Keratinocyte (primary cell): ENCODE measurements around the gene MMRN2. TPM values are rescaled to one million over a fixed set of nuclear protein-coding genes. Genes with fewer than 3 reads are reported as not detected.

Source experiments
- DNase-seq: peaks from one replicate; pipeline ENCODE4 v3.0.0-alpha.2; 2011; ENCODE audit warnings: low read depth, missing footprints, low spot score
- FAIRE-seq: peaks from 2 replicates; lab custom pipeline; 2011; peaks lifted over from hg19 to GRCh38; lab: Jason Lieb, UNC
- H2AFZ ChIP-seq: 2 replicates; pipeline ENCODE4 v1.6.0; 2012; ENCODE audit warnings: low read length, control low read depth, inconsistent platforms; ENCODE audit not compliant: control insufficient read depth
- H3K27ac ChIP-seq: 2 replicates; pipeline ENCODE4 v1.5.1; 2011; ENCODE audit warnings: low read length; ENCODE audit not compliant: control insufficient read depth, insufficient read depth
- H3K27me3 ChIP-seq: 3 replicates; pipeline ENCODE4 v1.6.0; 2011; ENCODE audit warnings: low read length; ENCODE audit not compliant: control insufficient read depth, insufficient read depth; ENCODE audit errors: extremely low read depth
- H3K36me3 ChIP-seq, 2 experiments: 2 replicates in 1 of 2; 3 replicates in 1 of 2; pipeline ENCODE4 v1.5.1; 2011; ENCODE audit warnings: low read length in 2 of 2, mild to moderate bottlenecking in 1 of 2; ENCODE audit not compliant: control insufficient read depth in 2 of 2, insufficient read depth in 2 of 2; ENCODE audit errors: extremely low read depth in 1 of 2
- H3K4me1 ChIP-seq: 3 replicates; pipeline ENCODE4 v1.5.1; 2011; ENCODE audit warnings: low read length; ENCODE audit not compliant: control insufficient read depth, insufficient read depth; ENCODE audit errors: extremely low read depth
- H3K4me2 ChIP-seq: 3 replicates; pipeline ENCODE4 v1.6.0; 2011; ENCODE audit warnings: low read depth, low read length; ENCODE audit not compliant: control insufficient read depth, insufficient read depth; ENCODE audit errors: extremely low read depth
- H3K4me3 ChIP-seq, 3 experiments: fragments of 200-600 bp in 1 of 3; sonication (generic) in 1 of 3; 2 replicates in 2 of 3; 3 replicates in 1 of 3; pipeline ENCODE4 v1.5.1; 2011 to 2016; ENCODE audit warnings: low read length in 3 of 3, mild to moderate bottlenecking in 3 of 3, control low read depth in 2 of 3, inconsistent platforms in 1 of 3, low read depth in 1 of 3, mixed read lengths in 1 of 3, mixed run types in 1 of 3, moderate library complexity in 1 of 3; ENCODE audit not compliant: control insufficient read depth in 2 of 3, insufficient read depth in 2 of 3; ENCODE audit errors: extremely low read depth in 1 of 3
- H3K79me2 ChIP-seq: 2 replicates; pipeline ENCODE4 v1.6.0; 2012; ENCODE audit warnings: low read length; ENCODE audit not compliant: control insufficient read depth, insufficient read depth
- H3K9ac ChIP-seq: 3 replicates; pipeline ENCODE4 v1.6.0; 2011; ENCODE audit warnings: low read length; ENCODE audit not compliant: control insufficient read depth, insufficient read depth; ENCODE audit errors: extremely low read depth
- H3K9me1 ChIP-seq: 3 replicates; pipeline ENCODE4 v1.6.0; 2011; ENCODE audit warnings: low read length; ENCODE audit not compliant: control insufficient read depth, insufficient read depth; ENCODE audit errors: extremely low read depth
- H3K9me3 ChIP-seq: 2 replicates; pipeline ENCODE4 v1.5.1; 2012; ENCODE audit warnings: low read depth, low read length; ENCODE audit not compliant: control insufficient read depth
- H4K20me1 ChIP-seq: 3 replicates; pipeline ENCODE4 v1.6.0; 2011; ENCODE audit warnings: low read length; ENCODE audit not compliant: control insufficient read depth, insufficient read depth; ENCODE audit errors: extremely low read depth
- CTCF ChIP-seq, 3 experiments: IDR thresholded peaks in 1 of 3; conservative IDR thresholded peaks in 1 of 3; optimal IDR thresholded peaks in 1 of 3; 2 replicates in 2 of 3; 3 replicates in 1 of 3; pipeline versions ENCODE3 to v1.5.1; 2011; ENCODE audit warnings: low read length in 3 of 3, mild to moderate bottlenecking in 3 of 3, moderate library complexity in 2 of 3, control low read depth in 1 of 3, inconsistent platforms in 1 of 3; ENCODE audit not compliant: insufficient read depth in 2 of 3; ENCODE audit errors: extremely low read depth in 1 of 3
- EZH2 ChIP-seq: IDR thresholded peaks from one replicate; pipeline ENCODE4 v1.6.1; 2012; ENCODE audit warnings: inconsistent platforms, mild to moderate bottlenecking, low read length, moderate library complexity
- dilution Hi-C: fragments of 300-500 bp; cut with MboI; formaldehyde crosslinking; loops from one replicate; pipeline ENCODE4 v1.7.0; 2020; ENCODE audit warnings: low sequenced_read_pairs; ENCODE audit not compliant: extremely low pct_ligation_motif_present
- polyA plus RNA-seq, 5 experiments: library from polyadenylated mRNA; depleted of rRNA in 3 of 5; stranded (reverse) in 3 of 5; stranded (forward) in 1 of 5; unstranded in 1 of 5; fragments of >200 nt; gene quantifications; 1 replicate in 1 of 5; 2 replicates in 3 of 5; 3 replicates in 1 of 5; pipeline versions ENCODE4 v1.2.1 to v1.2.3, GENCODE V29; 2011 to 2012; ENCODE audit warnings: missing spikeins in 2 of 5, low read depth in 1 of 5, low replicate concordance in 1 of 5

Gene MMRN2
- polyA plus RNA-seq, 1 donor (not counting 4 experiments of a cell fraction or from before 2014, with no cell fraction given) = 13.8 TPM

- no peak for DNase-seq
- Histone ChIP-seq H3K36me3 (peaks cover 2 to 12% of the 10 kb centered on the region in 2 experiments), H2AFZ (no peak overlapping the region), H3K9me3 (no peaks in the 10 kb centered on the region), H3K79me2 (no peaks in the 10 kb centered on the region), H3K9me1 (no peaks in the 10 kb centered on the region), H3K27me3 (no peaks in the 10 kb centered on the region), H3K4me1 (peaks cover 7% of the 10 kb centered on the region), H3K4me3 (no peak overlapping the region), H3K27ac (no peak overlapping the region), H3K9ac (no peak overlapping the region), H4K20me1 (no peaks in the 10 kb centered on the region), H3K4me2 (peak overlapping the region; percentile 16)
- FAIRE-seq = no peak
- dilution Hi-C loops = no loop called here
- TF ChIP-seq EZH2 = no peak
These were observed 39.4 kb downstream of the MMRN2 start for GRCh38 chr10:86918022-86918471.

- DNase-seq (no peak), FAIRE-seq (no peak)
- no peaks in the 10 kb centered on the region for H4K20me1 ChIP-seq
- H3K27me3 ChIP-seq = no peaks in the 10 kb centered on the region
- peaks cover 7% of the 10 kb centered on the region for H3K4me1 ChIP-seq
- TF ChIP-seq CTCF (optimal IDR thresholded peaks at IDR 0.05 in 1 of 3, IDR thresholded peaks at IDR 0.05 in 1 of 3, conservative IDR thresholded peaks at IDR 0.05 in 1 of 3; ENCODE audit: extremely low read depth in 1 of 3, insufficient read depth in 2 of 3, low read length in 3 of 3) (no peak), EZH2 (no peak)
- H3K4me3 ChIP-seq = no peak overlapping the region
- H3K9ac ChIP-seq = no peak overlapping the region
- H3K79me2 ChIP-seq = no peaks in the 10 kb centered on the region
- dilution Hi-C loops = no loop called here
- peaks cover 2 to 9% of the 10 kb centered on the region in 2 experiments for H3K36me3 ChIP-seq
- no peak overlapping the region for H2AFZ ChIP-seq
- H3K4me2 ChIP-seq = no peak overlapping the region
- no peaks in the 10 kb centered on the region for H3K9me1 ChIP-seq
- H3K27ac ChIP-seq = no peak overlapping the region
- no peaks in the 10 kb centered on the region for H3K9me3 ChIP-seq
These were observed 42.7 kb downstream of the MMRN2 start for GRCh38 chr10:86914734-86915133.

- H3K9ac ChIP-seq = no peak overlapping the region
- DNase-seq = no peak
- H3K79me2 ChIP-seq = no peaks in the 10 kb centered on the region
- dilution Hi-C loops = no loop called here
- H3K27ac ChIP-seq = no peak overlapping the region
- no peaks in the 10 kb centered on the region for H3K9me3 ChIP-seq
- no peak overlapping the region for H3K4me3 ChIP-seq
- no peak overlapping the region for H2AFZ ChIP-seq
- H3K4me1 ChIP-seq = no peaks in the 10 kb centered on the region
- no peak for TF ChIP-seq CTCF (optimal IDR thresholded peaks at IDR 0.05 in 1 of 3, IDR thresholded peaks at IDR 0.05 in 1 of 3, conservative IDR thresholded peaks at IDR 0.05 in 1 of 3; ENCODE audit: extremely low read depth in 1 of 3, insufficient read depth in 2 of 3, low read length in 3 of 3)
- TF ChIP-seq EZH2 = no peak
- H3K4me2 ChIP-seq = no peak overlapping the region
- peaks cover 5 to 9% of the 10 kb centered on the region in 2 experiments for H3K36me3 ChIP-seq
- H3K27me3 ChIP-seq = no peaks in the 10 kb centered on the region
- no peaks in the 10 kb centered on the region for H3K9me1 ChIP-seq
- no peak for FAIRE-seq
- no peaks in the 10 kb centered on the region for H4K20me1 ChIP-seq
These were observed 52.0 kb downstream of the MMRN2 start for GRCh38 chr10:86905429-86905828.
